Measurements from ENCODE around the gene NBEAL1.
"Not testable (repeated sequence)": the region's sequence is repeated elsewhere in the genome, so short reads cannot be mapped to it uniquely, and the experiment has no call there.

NBEAL1 gene

GRCh38 chr2:203014456-203015199, at the start of gene NBEAL1:
Gene NBEAL1 (plus strand): TSS chr2:203014875. CDS start chr2:203016385, 1,510 bp downstream.
- peak; percentile 97 for DNase-seq

- peak; percentile 13 for DNase-seq
These were observed 48.7 kb upstream of the NBEAL1 start for GRCh38 chr2:202965810-202966460.

- not testable (repeated sequence) for DNase-seq
These were observed 45.3 kb upstream of the NBEAL1 start for GRCh38 chr2:202969404-202969803.

GRCh38 chr2:202976809-202977208, 37.9 kb upstream of the NBEAL1 start:
- no peak for DNase-seq

GRCh38 chr2:202982779-202983491, 31.7 kb upstream of the NBEAL1 start:
- no peak for DNase-seq

GRCh38 chr2:202989749-202990148, 24.9 kb upstream of the NBEAL1 start:
- DNase-seq: no peak

GRCh38 chr2:202990501-202990900, 24.2 kb upstream of the NBEAL1 start:
- no peak for DNase-seq

- DNase-seq: not testable (repeated sequence)
These were observed 17.6 kb upstream of the NBEAL1 start for GRCh38 chr2:202997113-202997512.

- DNase-seq: no peak
These were observed 12.4 kb upstream of the NBEAL1 start for GRCh38 chr2:203002054-203002821.

- no peak for DNase-seq
These were observed 11.0 kb upstream of the NBEAL1 start for GRCh38 chr2:203003716-203004115.

- no peak for DNase-seq
These were observed 2.0 kb downstream of the NBEAL1 start for GRCh38 chr2:203016716-203017115.

GRCh38 chr2:203018181-203018580, 3.5 kb downstream of the NBEAL1 start:
- no peak for DNase-seq

- no peak for DNase-seq
These were observed 4.5 kb downstream of the NBEAL1 start for GRCh38 chr2:203019142-203019541.

- DNase-seq: no peak
These were observed 7.3 kb downstream of the NBEAL1 start for GRCh38 chr2:203021991-203022390.

- DNase-seq: no peak
These were observed 8.1 kb downstream of the NBEAL1 start for GRCh38 chr2:203022751-203023150.

GRCh38 chr2:203025592-203025991, 10.9 kb downstream of the NBEAL1 start:
- no peak for DNase-seq

- no peak for DNase-seq
These were observed 15.9 kb downstream of the NBEAL1 start for GRCh38 chr2:203030545-203030944.

- DNase-seq: no peak
These were observed 16.3 kb downstream of the NBEAL1 start for GRCh38 chr2:203030991-203031390.

- no peak for DNase-seq
These were observed 18.7 kb downstream of the NBEAL1 start for GRCh38 chr2:203033395-203033794.

- DNase-seq: no peak
These were observed 21.3 kb downstream of the NBEAL1 start for GRCh38 chr2:203035879-203036470.

- DNase-seq: no peak
These were observed 22.4 kb downstream of the NBEAL1 start for GRCh38 chr2:203037026-203037425.

GRCh38 chr2:203038586-203038985, 23.9 kb downstream of the NBEAL1 start:
- no peak for DNase-seq

- DNase-seq: not testable (repeated sequence)
These were observed 24.5 kb downstream of the NBEAL1 start for GRCh38 chr2:203039211-203039610.
